Measurements from ENCODE around the gene APOBEC2.

Gene APOBEC2

DNA sequence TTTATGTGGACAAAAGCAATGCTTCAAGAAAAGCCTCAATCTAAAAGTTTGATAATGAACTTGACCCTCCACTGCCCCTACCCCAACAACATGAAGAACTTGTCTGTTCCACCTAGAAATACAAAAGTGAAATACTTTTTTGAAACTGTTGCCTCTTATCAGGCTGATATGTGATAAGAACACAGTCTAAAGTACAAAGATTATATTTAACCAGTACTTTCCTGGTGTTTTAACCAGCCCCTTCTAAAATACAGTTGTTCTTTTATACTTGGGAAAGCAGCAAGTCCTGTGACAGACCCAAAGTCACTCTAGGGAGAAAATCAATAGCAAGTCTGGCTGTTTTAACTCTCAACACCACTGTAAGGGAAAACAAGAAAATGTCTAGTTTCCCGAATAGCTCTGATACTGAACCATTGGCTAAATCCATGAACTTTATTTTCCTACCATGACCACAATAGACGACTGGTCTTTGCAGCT, 12.6 kb downstream of the APOBEC2 start:
- no peaks in the 10 kb centered on the region for H3K9me3 ChIP-seq (ENCODE audit: control insufficient read depth, low read depth, low read length)
- no peak overlapping the region for H3K27ac ChIP-seq (ENCODE audit: low read length)
- H3K27me3 ChIP-seq (ENCODE audit: control insufficient read depth, insufficient read depth, low read length) = no peaks in the 10 kb centered on the region
- peaks cover 2% of the 10 kb centered on the region for H3K4me1 ChIP-seq (ENCODE audit: control insufficient read depth, low read depth, low read length)
- H3K4me3 ChIP-seq (ENCODE audit: low read length) = no peak overlapping the region
- no peak overlapping the region for H3K9ac ChIP-seq (ENCODE audit: low read length)
- peaks cover 35% of the 10 kb centered on the region for H3K36me3 ChIP-seq (ENCODE audit: control insufficient read depth, low read depth, low read length)

DNA sequence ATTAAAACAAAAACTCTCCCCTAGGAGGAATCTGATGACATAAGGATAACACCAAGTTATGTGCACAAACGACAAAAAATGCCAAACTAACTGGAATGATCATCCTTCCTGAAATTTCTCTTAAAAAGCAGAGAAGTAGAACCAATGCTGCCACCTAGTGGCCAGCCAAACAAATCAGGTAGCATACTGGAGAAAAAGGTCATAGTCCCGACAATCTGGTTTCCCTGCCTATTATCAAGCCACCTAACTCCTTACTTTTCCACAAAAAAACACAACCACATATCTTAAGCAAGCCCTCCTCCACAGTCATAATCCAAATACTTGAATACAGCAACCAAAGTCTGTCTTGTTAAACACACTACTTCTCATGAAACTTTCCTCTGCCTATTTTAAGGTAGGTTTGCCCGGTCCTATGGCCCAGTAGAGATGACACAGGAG, 13.9 kb downstream of the APOBEC2 start:
- H3K4me1 ChIP-seq (ENCODE audit: control insufficient read depth, low read depth, low read length) = peaks cover 8% of the 10 kb centered on the region
- H3K4me3 ChIP-seq (ENCODE audit: low read length) = no peak overlapping the region
- no peak overlapping the region for H3K9ac ChIP-seq (ENCODE audit: low read length)
- H3K27ac ChIP-seq (ENCODE audit: low read length) = no peak overlapping the region
- peaks cover 29% of the 10 kb centered on the region for H3K36me3 ChIP-seq (ENCODE audit: control insufficient read depth, low read depth, low read length)
- H3K9me3 ChIP-seq (ENCODE audit: control insufficient read depth, low read depth, low read length) = no peaks in the 10 kb centered on the region
- no peaks in the 10 kb centered on the region for H3K27me3 ChIP-seq (ENCODE audit: control insufficient read depth, insufficient read depth, low read length)

GRCh38 chr6:41071501-41071922, 18.5 kb downstream of the APOBEC2 start:
- Histone ChIP-seq H3K27ac (ENCODE audit: low read length) (peak overlapping the region; percentile 98), H3K4me1 (ENCODE audit: control insufficient read depth, low read depth, low read length) (peaks cover 22% of the 10 kb centered on the region), H3K9ac (ENCODE audit: low read length) (peak overlapping the region; percentile 95), H3K36me3 (ENCODE audit: control insufficient read depth, low read depth, low read length) (peaks cover 12% of the 10 kb centered on the region), H3K4me3 (ENCODE audit: low read length) (peak overlapping the region; percentile 74), H3K9me3 (ENCODE audit: control insufficient read depth, low read depth, low read length) (no peaks in the 10 kb centered on the region), H3K27me3 (ENCODE audit: control insufficient read depth, insufficient read depth, low read length) (no peaks in the 10 kb centered on the region)

GRCh38 chr6:41071923-41072835, 19.2 kb downstream of the APOBEC2 start, which contains the start of gene OARD1:
Gene OARD1, minus strand, starts transcription at chr6:41072356. Its CDS starts 722 bp downstream, at chr6:41071634.
- Histone ChIP-seq H3K27ac (ENCODE audit: low read length) (peak within 1 kb of the TSS; percentile 98), H3K9me3 (ENCODE audit: control insufficient read depth, low read depth, low read length) (no peaks in the 10 kb centered on the region), H3K27me3 (ENCODE audit: control insufficient read depth, insufficient read depth, low read length) (no peaks in the 10 kb centered on the region), H3K4me1 (ENCODE audit: control insufficient read depth, low read depth, low read length) (peaks cover 26% of the 10 kb centered on the region), H3K9ac (ENCODE audit: low read length) (peak within 1 kb of the TSS; percentile 95), H3K4me3 (ENCODE audit: low read length) (peak within 1 kb of the TSS; percentile 74), H3K36me3 (ENCODE audit: control insufficient read depth, low read depth, low read length) (peaks cover 7% of the 10 kb centered on the region)

DNA sequence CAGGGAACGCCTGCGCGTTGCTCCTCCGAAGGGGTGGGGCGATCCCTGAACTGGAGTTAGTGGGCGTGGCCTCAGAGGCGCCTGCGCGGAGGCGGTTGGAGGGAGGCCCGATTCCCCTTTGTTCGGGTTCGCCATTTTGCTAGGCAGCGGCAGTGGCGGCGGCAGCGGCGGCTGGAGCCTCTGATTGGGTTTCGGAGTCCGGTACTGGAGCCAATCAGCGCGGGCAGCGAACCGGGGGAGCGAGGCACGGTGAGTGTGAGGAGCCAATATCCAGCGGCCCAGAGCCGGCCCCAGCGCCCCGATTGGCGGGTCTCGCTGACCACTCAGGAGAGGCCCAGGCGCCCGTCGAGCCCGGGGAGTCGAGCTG, 19.8 kb downstream of the APOBEC2 start, which contains the start of gene NFYA:
TSS of gene NFYA (plus strand) at position 139 of the 367 bp plus-strand sequence. CDS start 6,116 bp downstream, outside the sequence.
- no peaks in the 10 kb centered on the region for H3K27me3 ChIP-seq (ENCODE audit: control insufficient read depth, insufficient read depth, low read length)
- peaks cover 26% of the 10 kb centered on the region for H3K4me1 ChIP-seq (ENCODE audit: control insufficient read depth, low read depth, low read length)
- H3K27ac ChIP-seq (ENCODE audit: low read length) = peak within 1 kb of the TSS; percentile 98
- peak within 1 kb of the TSS; percentile 74 for H3K4me3 ChIP-seq (ENCODE audit: low read length)
- peak within 1 kb of the TSS; percentile 95 for H3K9ac ChIP-seq (ENCODE audit: low read length)
- H3K9me3 ChIP-seq (ENCODE audit: control insufficient read depth, low read depth, low read length) = no peaks in the 10 kb centered on the region
- H3K36me3 ChIP-seq (ENCODE audit: control insufficient read depth, low read depth, low read length) = peaks cover under 1% of the 10 kb centered on the region

- H3K27me3 ChIP-seq (ENCODE audit: control insufficient read depth, insufficient read depth, low read length) = no peaks in the 10 kb centered on the region
- peak overlapping the region; percentile 95 for H3K9ac ChIP-seq (ENCODE audit: low read length)
- H3K9me3 ChIP-seq (ENCODE audit: control insufficient read depth, low read depth, low read length) = no peaks in the 10 kb centered on the region
- H3K4me1 ChIP-seq (ENCODE audit: control insufficient read depth, low read depth, low read length) = peaks cover 26% of the 10 kb centered on the region
- no peaks in the 10 kb centered on the region for H3K36me3 ChIP-seq (ENCODE audit: control insufficient read depth, low read depth, low read length)
- H3K4me3 ChIP-seq (ENCODE audit: low read length) = peak overlapping the region; percentile 74
- peak overlapping the region; percentile 90 for H3K27ac ChIP-seq (ENCODE audit: low read length)
These were observed 20.4 kb downstream of the APOBEC2 start for GRCh38 chr6:41073203-41073967.

- Histone ChIP-seq H3K4me1 (ENCODE audit: control insufficient read depth, low read depth, low read length) (peaks cover 26% of the 10 kb centered on the region), H3K27me3 (ENCODE audit: control insufficient read depth, insufficient read depth, low read length) (no peaks in the 10 kb centered on the region), H3K9me3 (ENCODE audit: control insufficient read depth, low read depth, low read length) (no peaks in the 10 kb centered on the region), H3K9ac (ENCODE audit: low read length) (peak overlapping the region; percentile 95), H3K4me3 (ENCODE audit: low read length) (peak overlapping the region; percentile 74), H3K27ac (ENCODE audit: low read length) (peak overlapping the region; percentile 7), H3K36me3 (ENCODE audit: control insufficient read depth, low read depth, low read length) (peaks cover 6% of the 10 kb centered on the region)
These were observed 21.1 kb downstream of the APOBEC2 start for GRCh38 chr6:41073968-41074691.

- Histone ChIP-seq H3K4me3 (ENCODE audit: low read length) (peak overlapping the region; percentile 74), H3K27ac (ENCODE audit: low read length) (no peak overlapping the region), H3K9me3 (ENCODE audit: control insufficient read depth, low read depth, low read length) (no peaks in the 10 kb centered on the region), H3K9ac (ENCODE audit: low read length) (peak overlapping the region; percentile 95), H3K27me3 (ENCODE audit: control insufficient read depth, insufficient read depth, low read length) (no peaks in the 10 kb centered on the region), H3K4me1 (ENCODE audit: control insufficient read depth, low read depth, low read length) (peaks cover 26% of the 10 kb centered on the region), H3K36me3 (ENCODE audit: control insufficient read depth, low read depth, low read length) (peaks cover 14% of the 10 kb centered on the region)
These were observed 21.9 kb downstream of the APOBEC2 start for GRCh38 chr6:41074692-41075436.

- H3K9ac ChIP-seq (ENCODE audit: low read length) = no peak overlapping the region
- peaks cover 20% of the 10 kb centered on the region for H3K4me1 ChIP-seq (ENCODE audit: control insufficient read depth, low read depth, low read length)
- no peaks in the 10 kb centered on the region for H3K9me3 ChIP-seq (ENCODE audit: control insufficient read depth, low read depth, low read length)
- H3K27me3 ChIP-seq (ENCODE audit: control insufficient read depth, insufficient read depth, low read length) = no peaks in the 10 kb centered on the region
- peaks cover 25% of the 10 kb centered on the region for H3K36me3 ChIP-seq (ENCODE audit: control insufficient read depth, low read depth, low read length)
- H3K27ac ChIP-seq (ENCODE audit: low read length) = no peak overlapping the region
- H3K4me3 ChIP-seq (ENCODE audit: low read length) = no peak overlapping the region
These were observed 22.9 kb downstream of the APOBEC2 start for GRCh38 chr6:41075651-41076626.

GRCh38 chr6:41077536-41077935, 24.5 kb downstream of the APOBEC2 start:
- peaks cover 18% of the 10 kb centered on the region for H3K4me1 ChIP-seq (ENCODE audit: control insufficient read depth, low read depth, low read length)
- no peak overlapping the region for H3K4me3 ChIP-seq (ENCODE audit: low read length)
- H3K9me3 ChIP-seq (ENCODE audit: control insufficient read depth, low read depth, low read length) = no peaks in the 10 kb centered on the region
- H3K27ac ChIP-seq (ENCODE audit: low read length) = no peak overlapping the region
- peaks cover 36% of the 10 kb centered on the region for H3K36me3 ChIP-seq (ENCODE audit: control insufficient read depth, low read depth, low read length)
- no peaks in the 10 kb centered on the region for H3K27me3 ChIP-seq (ENCODE audit: control insufficient read depth, insufficient read depth, low read length)
- H3K9ac ChIP-seq (ENCODE audit: low read length) = no peak overlapping the region

All from iPS-18a (cell line).